Suprapubic skin (tissue), 3 donors: ENCODE data around the gene PPP4R1.

Experiments used
- POLR2A ChIP-seq, 2 donors: fragments of 450-650 bp; IDR thresholded peaks; one replicate each; pipeline ENCODE4 v1.6.1; 2017; ENCODE audit warnings: antibody characterized with exemption in 2 of 2, mild to moderate bottlenecking in 2 of 2, moderate library complexity in 2 of 2
- TF ChIP-seq, protein P1 (sequence below), 2 donors: fragments of 200-600 bp in 1 of 2; fragments of 450-650 bp in 1 of 2; sonication (generic) in 1 of 2; IDR thresholded peaks; one replicate each; pipeline ENCODE4 v1.5.1; 2016 to 2019; ENCODE audit warnings: antibody characterized with exemption in 2 of 2, mild to moderate bottlenecking in 1 of 2, moderate library complexity in 1 of 2

DNA sequence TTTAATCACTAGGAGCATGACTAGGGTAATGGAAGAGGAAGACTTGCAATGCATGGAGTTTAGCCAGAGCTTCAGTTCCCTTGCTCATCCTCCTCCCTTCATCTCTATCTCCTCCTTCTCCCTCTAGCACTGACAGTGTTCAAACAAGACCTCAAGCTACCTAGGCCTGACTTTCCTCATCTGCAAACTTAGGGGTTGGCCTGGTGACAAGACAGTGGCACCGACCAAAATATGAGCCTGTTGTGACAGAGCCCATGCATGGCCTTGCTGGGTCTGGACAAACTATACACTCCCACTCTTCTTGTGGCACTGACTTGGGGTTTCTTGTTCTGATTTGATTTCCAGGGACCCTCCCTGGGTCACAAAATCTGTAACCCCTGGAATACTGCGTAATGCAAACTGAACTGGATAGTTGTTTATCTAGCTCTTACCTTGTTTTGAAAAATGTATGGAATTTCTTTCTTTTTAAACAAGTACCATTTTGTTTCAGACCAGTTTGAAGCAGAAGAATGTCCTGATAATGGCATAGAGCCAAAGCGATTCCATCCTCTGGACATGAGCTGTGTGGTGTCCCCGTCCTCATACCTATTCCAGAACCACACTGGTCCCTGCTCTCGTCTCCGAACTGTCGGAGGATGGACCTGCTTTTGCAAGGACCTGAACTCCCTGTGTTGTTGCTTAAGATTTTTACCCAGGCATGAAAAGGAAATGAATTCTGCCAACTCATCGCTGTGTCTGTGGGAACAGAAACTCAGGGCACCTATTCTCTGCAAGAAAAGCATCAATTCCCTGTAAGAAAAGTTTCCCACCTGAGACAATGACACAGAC is 33.4 kb upstream of the PPP4R1 start:
- TF ChIP-seq, protein P1, sequence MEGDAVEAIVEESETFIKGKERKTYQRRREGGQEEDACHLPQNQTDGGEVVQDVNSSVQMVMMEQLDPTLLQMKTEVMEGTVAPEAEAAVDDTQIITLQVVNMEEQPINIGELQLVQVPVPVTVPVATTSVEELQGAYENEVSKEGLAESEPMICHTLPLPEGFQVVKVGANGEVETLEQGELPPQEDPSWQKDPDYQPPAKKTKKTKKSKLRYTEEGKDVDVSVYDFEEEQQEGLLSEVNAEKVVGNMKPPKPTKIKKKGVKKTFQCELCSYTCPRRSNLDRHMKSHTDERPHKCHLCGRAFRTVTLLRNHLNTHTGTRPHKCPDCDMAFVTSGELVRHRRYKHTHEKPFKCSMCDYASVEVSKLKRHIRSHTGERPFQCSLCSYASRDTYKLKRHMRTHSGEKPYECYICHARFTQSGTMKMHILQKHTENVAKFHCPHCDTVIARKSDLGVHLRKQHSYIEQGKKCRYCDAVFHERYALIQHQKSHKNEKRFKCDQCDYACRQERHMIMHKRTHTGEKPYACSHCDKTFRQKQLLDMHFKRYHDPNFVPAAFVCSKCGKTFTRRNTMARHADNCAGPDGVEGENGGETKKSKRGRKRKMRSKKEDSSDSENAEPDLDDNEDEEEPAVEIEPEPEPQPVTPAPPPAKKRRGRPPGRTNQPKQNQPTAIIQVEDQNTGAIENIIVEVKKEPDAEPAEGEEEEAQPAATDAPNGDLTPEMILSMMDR (IDR thresholded peaks at IDR 0.05), result no peak
- no peak for TF ChIP-seq POLR2A (IDR thresholded peaks at IDR 0.05)
